ENCODE results near the gene SEC14L6.

SEC14L6 gene

DNA sequence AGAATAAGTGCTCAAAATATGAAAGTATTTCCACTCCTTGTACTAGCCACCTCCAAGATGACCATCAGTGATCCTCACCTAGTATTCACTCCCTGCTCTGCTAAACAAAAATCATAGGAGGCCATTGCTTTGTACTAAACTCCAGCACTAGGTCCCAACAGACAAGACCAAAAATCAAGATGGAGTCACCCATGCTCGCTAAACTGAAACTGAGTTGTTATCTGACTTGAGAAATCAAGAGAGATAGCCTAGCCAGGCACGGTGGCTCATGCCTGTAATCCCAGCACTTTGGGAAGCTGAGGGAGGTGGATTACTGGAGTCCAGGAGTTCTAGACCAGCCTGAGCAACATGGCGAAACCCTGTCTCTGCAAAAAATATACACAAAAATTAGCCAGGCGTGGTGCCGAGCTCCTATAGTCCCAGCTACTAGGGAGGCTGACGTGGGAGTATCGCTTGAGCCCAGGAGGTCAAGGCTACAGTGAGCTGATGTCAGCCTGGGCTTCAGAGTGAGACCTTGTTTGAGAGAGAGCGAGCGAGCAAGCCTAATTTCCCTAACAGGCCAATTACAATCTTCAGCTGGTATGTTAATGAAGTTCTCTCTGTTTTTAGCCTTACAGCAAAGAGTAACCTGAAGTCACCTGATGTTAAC, 9.3 kb downstream of the SEC14L6 start:
- DNase-seq (ENCODE audit: low read depth in 2 of 2), result no peak

DNA sequence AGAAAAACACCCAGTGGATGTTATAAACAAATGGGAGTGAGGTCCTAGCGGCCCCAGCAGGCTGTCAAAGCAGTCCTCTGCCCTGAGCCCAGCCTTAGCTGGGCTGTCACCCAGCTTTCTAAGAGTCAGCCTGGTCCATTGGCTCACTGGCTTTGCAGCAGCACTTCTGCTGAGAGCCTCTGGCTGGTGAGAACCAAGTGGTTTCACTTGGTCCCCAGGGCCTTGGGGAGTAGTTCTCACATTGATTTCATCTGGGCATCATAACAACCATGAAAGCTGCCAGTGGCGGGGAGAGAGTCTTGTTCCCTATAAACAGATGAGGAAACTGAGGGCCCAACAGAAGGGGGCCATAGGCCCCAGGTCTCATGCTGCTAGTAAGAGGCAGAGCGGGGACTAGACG, 11.4 kb downstream of the SEC14L6 start:
- no peak for DNase-seq (ENCODE audit: low read depth in 2 of 2)

DNA sequence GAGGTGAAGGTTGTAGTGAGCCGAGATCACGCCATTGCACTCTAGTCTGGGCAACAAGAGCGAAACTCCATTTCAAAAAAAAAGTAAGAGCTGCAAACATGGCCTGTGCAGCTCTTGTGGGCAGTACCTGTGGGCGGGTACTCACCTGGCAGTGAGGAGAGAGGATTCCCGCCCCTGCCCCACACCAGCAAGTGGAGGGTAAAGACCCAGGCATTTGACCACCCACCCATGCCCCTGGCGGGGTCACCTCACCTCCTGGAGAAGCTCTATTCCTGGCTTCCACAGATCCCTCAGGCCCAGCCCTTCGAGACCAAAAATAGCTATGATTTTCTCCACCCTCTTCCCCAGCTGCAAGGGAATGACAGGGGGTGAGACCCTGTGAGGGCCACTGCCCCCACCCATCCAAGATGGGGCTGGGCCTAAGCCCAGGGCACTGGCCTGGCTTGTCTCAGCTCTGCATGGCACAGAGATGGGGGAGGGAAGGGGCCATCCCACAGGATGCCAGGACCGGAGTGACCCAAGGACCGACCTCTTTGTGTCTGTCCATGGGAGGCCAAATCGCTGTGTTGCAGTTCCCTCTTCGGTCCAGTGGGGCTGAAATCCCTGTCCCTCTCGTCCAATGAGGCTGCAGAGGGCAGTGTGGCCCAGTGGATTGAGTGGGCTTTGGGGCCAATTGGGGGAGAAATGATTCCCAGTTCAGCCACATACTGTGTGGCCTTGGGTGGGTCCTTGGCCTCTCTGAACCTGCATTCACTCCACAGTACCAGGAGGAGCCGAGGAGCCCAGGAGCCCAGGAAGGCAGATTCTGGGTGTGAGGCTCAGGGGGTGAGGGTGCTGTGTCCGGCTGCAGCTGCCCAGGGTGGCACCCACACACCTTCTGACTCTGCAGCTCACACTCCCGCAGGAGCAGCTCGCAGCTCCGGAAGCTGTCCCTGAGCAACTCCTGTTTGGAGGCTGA, 14.6 kb downstream of the SEC14L6 start:
- DNase-seq (ENCODE audit: low read depth in 2 of 2), result no peak

DNA sequence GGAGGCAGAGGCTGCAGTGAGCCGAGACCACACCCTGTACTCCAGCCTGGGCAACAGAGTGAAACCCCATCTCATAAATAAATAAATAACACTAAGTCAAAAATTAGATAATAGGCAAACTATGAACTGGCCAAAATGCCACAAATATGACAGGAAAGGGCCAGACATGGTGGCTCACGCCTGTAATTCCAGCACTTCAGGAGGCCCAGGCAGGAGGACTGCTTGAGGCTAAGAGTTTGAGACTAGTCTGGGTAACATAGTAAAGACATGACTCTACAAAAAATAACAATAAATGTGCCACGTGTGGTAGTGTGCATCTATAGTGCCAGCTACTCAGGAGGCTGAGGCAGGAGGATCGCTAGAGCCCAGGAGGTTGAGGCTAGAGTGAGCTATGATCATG, 19.9 kb downstream of the SEC14L6 start:
- no peak for DNase-seq (ENCODE audit: low read depth in 2 of 2)

DNA sequence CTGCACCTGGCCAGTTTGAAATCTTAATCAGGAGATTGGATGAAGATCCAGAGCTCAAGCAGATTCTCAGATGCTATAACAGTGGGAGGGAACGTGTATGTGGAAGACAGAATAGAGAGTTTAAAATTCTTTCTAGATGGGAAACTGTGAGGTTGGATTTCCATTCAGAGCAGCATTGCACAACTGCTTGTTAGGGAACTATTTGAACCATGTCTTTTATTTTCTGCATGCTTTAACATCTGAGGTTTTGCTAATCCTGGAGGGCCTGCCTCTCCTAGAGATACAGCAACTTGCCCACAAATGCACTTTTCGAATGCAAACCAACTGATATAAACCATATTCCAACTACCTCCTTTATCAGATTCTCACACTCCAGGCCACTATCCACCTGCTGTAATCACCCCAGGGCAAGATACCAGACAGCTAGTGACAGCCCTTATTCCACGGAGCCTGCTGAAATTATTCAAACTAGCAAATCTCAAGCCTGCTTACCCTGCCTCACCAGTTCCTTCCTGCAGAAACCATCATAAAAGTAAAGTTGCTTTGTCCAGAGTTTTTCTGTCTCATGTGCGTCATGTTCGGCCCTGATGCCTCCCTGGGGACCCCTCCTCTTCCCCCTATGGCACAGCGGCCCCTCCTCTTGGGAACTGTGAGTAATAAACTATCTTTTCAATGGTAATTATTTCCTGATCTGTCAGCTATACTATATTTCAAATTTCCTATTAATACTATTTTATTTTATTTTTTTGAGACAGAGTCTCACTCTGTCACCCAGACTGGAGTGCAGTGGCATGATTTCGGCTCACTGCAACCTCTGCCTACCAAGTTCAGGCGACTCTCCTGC, 22.7 kb downstream of the SEC14L6 start:
- no peak for DNase-seq (ENCODE audit: low read depth in 2 of 2)

DNA sequence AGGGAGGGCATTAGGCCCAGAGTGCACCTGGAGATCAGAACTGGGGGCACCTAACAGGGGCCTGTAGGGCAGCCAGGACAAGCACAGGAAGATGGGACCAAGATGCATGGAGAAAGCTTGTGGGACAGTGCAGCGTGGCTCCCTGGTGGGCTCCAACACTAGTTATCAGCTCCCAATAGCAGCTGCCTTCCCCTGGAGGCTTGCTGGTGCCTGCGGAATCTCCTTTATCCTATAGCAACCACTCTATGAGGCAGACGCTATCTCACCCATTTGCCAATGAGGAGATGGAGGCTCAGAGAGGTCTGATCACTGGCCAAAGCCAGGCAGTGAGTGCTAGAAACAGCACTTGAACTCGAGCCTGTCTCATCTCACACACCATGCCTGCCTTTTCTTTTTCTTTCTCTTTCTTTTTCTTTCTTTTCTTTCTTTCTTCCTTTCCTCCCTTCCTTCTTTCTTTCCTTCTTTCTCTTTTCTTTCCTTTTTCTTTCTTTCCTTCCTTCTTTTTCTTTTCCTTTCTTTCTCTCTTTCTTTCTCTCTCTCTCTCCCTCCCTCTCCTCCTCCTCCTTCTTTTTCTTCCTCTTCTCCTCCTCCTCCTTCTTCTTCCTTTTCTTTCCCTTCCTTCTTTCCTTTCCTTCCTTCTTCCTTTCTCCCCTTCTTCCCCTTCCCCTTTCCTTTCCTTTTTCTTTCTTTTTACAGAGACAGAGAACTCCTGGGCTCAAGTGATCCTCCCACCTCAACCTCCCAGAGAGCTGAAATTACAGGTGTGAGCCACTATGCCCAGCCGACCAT, 25.0 kb downstream of the SEC14L6 start:
- no peak for DNase-seq (ENCODE audit: low read depth in 2 of 2)

- DNase-seq (ENCODE audit: low read depth in 2 of 2), result no peak
Measured at GRCh38 chr22:30519842-30520425, 26.6 kb downstream of the SEC14L6 start.

GRCh38 chr22:30516731-30517130, 29.8 kb downstream of the SEC14L6 start:
- DNase-seq (ENCODE audit: low read depth in 2 of 2), result no peak

GRCh38 chr22:30516273-30516672, 30.3 kb downstream of the SEC14L6 start:
- DNase-seq (ENCODE audit: low read depth in 2 of 2), result no peak

- no peak for DNase-seq (ENCODE audit: low read depth in 2 of 2)
Measured at GRCh38 chr22:30514252-30514651, 32.3 kb downstream of the SEC14L6 start.

- no peak for DNase-seq (ENCODE audit: low read depth in 2 of 2)
Measured at GRCh38 chr22:30513462-30513861, 33.1 kb downstream of the SEC14L6 start.

DNA sequence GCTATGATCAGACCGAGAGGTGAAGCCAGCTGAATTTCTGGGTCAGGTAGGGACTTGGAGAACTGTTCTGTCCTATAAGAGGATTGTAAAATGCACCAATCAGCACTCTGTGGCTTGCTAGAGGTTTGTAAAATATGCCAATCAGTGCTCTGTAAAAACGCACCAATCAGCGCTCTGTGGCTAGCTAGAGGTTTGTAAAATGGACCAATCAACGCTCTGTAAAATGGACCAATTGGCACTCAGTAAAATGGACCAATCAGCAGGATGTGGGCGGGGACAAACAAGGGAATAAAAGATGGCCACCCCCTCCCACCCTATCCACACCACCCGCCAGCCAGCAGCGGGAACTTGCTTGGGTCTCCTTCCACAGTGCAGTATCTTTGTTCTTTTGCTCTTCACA, 34.6 kb downstream of the SEC14L6 start:
- no peak for DNase-seq (ENCODE audit: low read depth in 2 of 2)

DNA sequence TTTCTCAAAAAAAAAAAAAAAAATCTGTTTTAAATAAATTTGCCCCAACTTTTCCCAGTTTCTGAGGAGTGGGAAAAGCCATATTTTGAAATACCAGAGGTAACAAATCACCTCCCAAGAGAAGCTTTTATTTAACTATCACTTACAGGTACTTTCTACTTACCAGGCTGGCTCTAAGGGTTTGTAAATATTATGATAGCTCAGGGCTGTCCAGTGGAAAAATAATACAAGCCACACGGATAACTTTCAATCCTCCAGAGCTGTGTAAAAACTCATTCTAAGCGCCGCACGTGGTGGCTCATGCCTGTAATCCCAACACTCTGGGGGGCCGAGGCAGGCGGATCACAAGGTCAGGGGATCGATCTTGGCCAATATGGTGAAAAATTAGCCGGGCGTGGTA, 35.4 kb downstream of the SEC14L6 start:
- no peak for DNase-seq (ENCODE audit: low read depth in 2 of 2)

- DNase-seq (ENCODE audit: low read depth in 2 of 2), result no peak
Measured at GRCh38 chr22:30508216-30508615, 38.3 kb downstream of the SEC14L6 start.

- no peak for DNase-seq (ENCODE audit: low read depth in 2 of 2)
Measured at GRCh38 chr22:30507670-30508069, 38.9 kb downstream of the SEC14L6 start.

DNA sequence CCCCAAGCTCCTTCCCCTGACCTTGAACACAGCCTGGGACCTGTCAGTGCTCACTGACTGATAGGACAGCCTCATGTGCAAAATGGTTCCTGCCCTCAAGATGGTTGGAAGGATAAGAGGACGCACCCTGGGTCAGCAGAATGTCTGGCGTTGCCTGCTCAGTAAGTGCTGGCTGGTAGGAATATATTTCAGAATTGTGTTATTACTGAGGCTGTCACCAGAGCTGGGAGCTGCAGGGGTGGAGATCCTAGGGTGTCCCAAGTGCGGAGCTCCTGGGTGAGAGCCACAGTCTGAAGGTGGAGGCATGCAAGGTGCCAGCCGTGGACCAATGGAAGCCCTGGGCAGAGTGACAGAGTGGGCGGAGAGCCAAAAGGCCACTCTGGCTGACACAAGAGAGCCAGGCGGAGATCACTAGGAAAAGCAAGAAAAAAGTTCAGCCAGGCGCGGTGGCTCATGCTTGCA, 40.0 kb downstream of the SEC14L6 start:
- no peak for DNase-seq (ENCODE audit: low read depth in 2 of 2)

- DNase-seq (ENCODE audit: low read depth in 2 of 2), result no peak
Measured at GRCh38 chr22:30503551-30503950, 43.0 kb downstream of the SEC14L6 start.

DNA sequence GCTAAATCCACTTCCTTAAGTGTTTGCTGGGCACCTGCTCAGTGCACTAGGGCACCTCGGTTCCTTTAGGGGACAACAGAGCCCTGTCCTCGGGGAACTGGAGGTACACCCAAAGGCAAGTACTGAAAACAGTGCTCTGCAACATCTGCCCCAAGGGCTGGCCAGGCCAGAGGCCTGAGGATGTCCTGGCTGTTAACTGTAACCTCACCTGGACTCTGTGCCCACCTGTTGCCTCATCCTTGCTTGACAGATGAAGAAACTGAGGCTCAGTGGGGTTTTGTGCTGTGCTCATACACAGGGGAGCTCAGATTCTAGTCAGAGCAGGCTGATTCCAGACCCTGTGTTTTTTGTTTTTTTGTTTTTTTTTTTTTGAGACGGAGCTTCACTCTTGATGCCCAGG, 43.6 kb downstream of the SEC14L6 start:
- no peak for DNase-seq (ENCODE audit: low read depth in 2 of 2)

- DNase-seq (ENCODE audit: low read depth in 2 of 2), result no peak
Measured at GRCh38 chr22:30502153-30502552, 44.4 kb downstream of the SEC14L6 start.

DNA sequence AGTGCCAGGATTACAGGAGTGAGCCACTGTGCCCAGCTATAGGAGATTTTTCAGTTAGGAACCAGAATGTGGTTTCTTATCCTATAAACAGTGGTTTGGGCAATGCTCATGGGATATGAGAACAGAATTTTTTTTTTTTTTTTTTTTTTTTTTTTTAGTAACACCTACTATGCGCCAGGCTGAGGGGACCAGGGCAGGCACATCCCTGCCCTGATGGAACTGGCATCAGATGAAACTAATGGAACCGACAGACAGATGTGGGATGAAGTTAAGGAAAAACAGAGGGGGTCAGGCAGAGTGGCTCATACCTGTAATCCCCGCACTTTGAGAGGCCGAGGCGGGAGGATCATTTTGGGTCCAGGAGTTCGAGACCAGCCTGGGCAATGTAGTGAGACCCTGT, 45.9 kb downstream of the SEC14L6 start:
- DNase-seq (ENCODE audit: low read depth in 2 of 2), result no peak

Measured in stimulated activated CD4-positive, alpha-beta T cell treated with anti-CD3 and anti-CD28 coated beads, Interleukin-1b, Interleukin-23, amount 100 ng/mL, for 4 hours (primary cell).